ENCODE results near the gene ALG1L2.
"Not testable (repeated sequence)": the region's sequence is repeated elsewhere in the genome, so short reads cannot be mapped to it uniquely, and the experiment has no call there.

ALG1L2 gene

DNA sequence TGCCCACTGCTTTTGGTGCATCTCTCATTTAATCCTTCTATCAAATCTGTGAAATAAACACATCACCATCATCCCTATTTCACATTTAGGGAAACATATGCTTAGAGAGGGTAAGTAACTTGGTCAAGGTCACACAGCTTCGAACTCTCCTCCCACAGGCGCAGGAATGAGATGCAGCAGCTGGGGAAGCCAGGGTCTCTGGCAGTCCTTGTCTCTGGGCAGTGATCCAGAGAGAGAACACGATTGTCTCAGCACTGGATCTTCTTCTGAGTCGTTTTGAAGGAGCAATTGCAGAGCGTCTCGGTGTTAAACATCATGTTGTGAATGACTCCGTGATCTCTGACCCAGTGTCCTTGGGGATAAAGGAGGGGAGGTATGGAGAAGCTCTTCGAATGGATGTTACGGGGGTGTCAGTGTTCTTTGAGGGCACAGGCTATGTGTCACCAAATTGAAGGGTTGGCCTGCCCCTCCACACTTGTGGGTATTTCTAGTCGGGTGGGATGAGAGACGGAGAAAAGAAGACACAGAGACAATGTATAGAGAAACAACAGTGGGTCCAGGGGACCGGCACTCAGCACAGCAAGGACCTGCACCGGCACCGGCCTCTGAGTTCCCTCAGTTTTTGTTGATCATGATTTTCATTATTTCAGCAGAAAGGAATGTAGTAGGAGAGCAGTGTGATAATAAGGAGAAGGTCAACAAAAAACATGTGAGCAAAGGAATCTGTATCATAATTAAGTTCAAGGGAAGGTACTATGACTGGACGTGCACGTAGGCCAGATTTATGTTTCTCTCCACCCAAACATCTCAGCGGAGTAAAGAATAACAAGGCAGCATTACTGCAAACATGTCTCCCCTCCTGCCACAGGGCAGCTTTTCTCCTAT is 41.5 kb downstream of the ALG1L2 start:
- not testable (repeated sequence) for DNase-seq (ENCODE audit: low read depth in 1 of 2, low spot score in 1 of 2)

GRCh38 chr3:130125406-130125805 is 43.8 kb downstream of the ALG1L2 start:
- not testable (repeated sequence) for DNase-seq (ENCODE audit: low read depth in 1 of 2, low spot score in 1 of 2)

GRCh38 chr3:130136337-130136736 is 54.7 kb downstream of the ALG1L2 start:
- not testable (repeated sequence) for DNase-seq (ENCODE audit: low read depth in 1 of 2, low spot score in 1 of 2)

DNA sequence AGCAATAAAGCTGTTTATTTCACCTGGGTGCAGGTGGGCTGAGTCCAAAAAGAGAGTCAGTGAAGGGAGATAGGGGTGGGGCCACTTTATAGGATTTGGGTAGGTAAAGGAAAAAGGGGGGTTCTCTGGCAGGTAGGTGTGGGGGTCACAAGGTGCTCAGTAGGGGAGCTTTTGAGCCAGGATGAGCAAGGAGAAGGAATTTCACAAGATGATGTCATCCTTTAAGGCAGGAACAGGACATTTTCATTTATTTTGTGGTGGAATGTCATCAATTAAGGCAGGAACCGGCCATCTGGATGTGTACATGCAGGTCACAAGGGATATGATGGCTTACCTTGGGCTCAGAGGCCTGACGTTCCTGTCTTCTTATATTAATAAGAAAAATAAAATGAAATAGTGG is 56.1 kb downstream of the ALG1L2 start:
- not testable (repeated sequence) for DNase-seq (ENCODE audit: low read depth in 1 of 2, low spot score in 1 of 2)

- DNase-seq (ENCODE audit: low read depth in 1 of 2, low spot score in 1 of 2) = not testable (repeated sequence)
These were observed 57.4 kb downstream of the ALG1L2 start for GRCh38 chr3:130138992-130139391.

DNA sequence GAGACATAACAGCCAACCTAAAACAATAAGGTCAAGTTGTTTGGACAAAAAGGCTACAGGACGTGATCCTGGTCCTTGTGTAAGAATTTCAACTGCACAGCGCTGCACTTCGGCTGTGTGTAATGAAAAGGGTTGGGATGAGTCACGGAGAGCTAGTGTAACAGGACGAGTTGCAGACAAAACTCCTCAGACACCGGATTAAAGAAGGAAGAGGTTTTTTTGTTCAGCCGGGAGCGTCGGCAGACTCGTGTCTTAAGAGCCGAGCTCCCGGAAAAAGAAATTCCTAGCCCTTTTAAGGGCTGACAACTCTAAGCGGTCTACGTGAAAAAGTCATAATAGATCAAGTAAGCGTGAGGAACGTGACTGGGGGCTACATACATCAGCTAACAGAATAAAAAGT is 59.1 kb downstream of the ALG1L2 start:
- DNase-seq (ENCODE audit: low read depth in 1 of 2, low spot score in 1 of 2) = not testable (repeated sequence)

- not testable (repeated sequence) for DNase-seq (ENCODE audit: low read depth in 1 of 2, low spot score in 1 of 2)
These were observed 62.2 kb downstream of the ALG1L2 start for GRCh38 chr3:130143648-130144327.

DNA sequence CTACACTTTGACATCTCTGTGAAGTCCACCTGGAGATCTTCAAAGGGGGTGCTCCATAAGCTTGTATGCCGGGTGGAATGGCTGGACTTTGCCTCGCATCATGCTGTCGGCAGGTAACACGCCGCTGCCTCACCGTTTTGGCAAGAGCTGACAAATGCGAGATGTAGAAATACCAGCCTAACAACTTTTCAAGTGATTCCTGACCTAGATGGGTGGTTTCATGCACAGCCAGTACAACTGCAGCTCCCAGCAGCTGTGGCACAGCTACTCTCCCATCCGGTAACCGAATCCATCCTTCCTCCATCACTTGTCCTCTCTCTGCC is 62.7 kb downstream of the ALG1L2 start:
- not testable (repeated sequence) for DNase-seq (ENCODE audit: low read depth in 1 of 2, low spot score in 1 of 2)

DNA sequence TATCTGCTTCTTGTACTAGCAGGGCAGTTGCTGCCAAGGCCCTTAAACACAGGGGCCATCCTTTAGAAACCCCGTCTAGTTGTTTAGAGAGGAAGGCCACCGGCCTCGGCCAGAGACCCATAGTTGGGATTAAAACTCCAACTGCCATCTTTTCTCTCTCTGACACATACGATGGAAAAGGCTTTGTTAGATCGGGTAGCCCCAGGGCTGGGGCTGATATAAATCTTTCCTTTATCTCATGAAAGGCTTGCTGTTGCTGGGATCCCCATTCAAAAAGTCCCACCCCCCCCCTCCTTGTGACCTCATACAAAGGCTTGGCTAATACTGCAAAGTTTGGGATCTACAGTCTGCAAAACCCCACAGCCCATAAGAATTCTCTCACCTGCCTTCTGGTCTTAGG is 63.8 kb downstream of the ALG1L2 start:
- DNase-seq (ENCODE audit: low read depth in 1 of 2, low spot score in 1 of 2) = not testable (repeated sequence)

DNA sequence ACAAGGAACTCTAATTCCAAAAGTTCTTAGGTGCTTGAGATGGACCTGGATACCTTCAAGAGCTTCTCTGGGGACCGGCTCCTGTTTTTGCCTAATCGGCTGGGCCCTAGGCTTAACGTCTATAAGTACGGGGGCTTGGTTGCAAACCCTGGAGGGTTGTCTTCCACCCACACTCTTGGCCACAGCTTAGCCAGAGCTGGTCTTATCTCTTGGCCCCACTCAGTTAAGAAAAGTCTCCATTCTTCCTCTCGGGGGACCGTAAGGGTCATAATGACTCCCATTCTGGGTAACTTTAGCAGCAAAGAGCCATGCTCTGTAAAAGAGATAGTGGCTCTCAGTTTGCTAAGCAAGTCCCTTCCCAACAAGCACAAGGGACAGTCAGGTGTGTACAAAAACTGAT is 64.8 kb downstream of the ALG1L2 start:
- DNase-seq (ENCODE audit: low read depth in 1 of 2, low spot score in 1 of 2) = not testable (repeated sequence)
